Measurements from ENCODE around the gene B3GLCT. TPM values are rescaled to one million over a fixed set of nuclear protein-coding genes. Genes with fewer than 3 reads are reported as not detected.
A peak's percentile ranks its signal among the peaks of the same experiment; 100 is the strongest.

The B3GLCT gene
- total and polyA plus RNA-seq, 2 of the 13 experiments (the other 11 are each of a cell fraction or from before 2014, with no cell fraction given) = 2.0 to 7.1 TPM

DNA sequence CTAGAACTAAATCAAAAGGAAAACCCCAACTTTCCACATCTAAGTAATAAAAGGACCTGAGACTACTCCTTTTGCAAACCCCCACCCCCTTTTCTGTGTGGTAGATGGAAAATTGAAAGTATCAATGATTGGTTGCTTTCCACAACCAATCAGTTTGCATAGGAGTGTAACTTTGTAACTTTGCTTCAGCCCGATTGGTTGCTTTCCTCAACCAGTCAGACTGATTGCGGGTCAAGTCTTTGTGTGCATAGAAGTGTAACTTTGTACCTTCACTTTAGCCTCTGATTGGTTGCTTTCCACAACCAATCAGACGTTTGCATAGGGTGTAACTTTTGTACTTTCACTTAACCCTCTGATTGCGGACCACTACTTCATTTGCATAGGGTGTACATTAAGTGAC lies 8.0 kb upstream of the B3GLCT start (continued):
- TF ChIP-seq, protein P1, sequence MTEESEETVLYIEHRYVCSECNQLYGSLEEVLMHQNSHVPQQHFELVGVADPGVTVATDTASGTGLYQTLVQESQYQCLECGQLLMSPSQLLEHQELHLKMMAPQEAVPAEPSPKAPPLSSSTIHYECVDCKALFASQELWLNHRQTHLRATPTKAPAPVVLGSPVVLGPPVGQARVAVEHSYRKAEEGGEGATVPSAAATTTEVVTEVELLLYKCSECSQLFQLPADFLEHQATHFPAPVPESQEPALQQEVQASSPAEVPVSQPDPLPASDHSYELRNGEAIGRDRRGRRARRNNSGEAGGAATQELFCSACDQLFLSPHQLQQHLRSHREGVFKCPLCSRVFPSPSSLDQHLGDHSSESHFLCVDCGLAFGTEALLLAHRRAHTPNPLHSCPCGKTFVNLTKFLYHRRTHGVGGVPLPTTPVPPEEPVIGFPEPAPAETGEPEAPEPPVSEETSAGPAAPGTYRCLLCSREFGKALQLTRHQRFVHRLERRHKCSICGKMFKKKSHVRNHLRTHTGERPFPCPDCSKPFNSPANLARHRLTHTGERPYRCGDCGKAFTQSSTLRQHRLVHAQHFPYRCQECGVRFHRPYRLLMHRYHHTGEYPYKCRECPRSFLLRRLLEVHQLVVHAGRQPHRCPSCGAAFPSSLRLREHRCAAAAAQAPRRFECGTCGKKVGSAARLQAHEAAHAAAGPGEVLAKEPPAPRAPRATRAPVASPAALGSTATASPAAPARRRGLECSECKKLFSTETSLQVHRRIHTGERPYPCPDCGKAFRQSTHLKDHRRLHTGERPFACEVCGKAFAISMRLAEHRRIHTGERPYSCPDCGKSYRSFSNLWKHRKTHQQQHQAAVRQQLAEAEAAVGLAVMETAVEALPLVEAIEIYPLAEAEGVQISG (CRISPR knock-in tag; IDR thresholded peaks at IDR 0.05) = no peak
- no peak for TF ChIP-seq PHF20 (CRISPR knock-in tag; IDR thresholded peaks at IDR 0.05)

DNA sequence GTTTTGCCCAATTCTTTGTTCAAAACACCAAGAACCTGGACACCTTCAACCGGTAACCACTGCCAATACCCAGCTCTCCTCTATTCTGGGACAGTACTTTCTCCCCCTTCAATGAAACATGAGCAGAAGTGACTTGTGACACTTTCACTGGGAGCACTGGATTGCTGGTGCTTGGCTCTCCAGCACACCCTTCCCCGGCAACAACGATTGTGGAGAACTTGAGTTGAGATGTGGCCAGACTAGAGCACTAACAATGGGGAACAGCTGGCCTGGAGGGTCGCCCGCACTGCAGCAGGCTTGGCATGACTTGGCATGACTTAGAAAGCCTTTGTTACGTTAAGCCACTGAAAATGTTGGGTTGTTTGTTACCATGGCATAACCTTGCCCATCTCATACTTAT lies 7.5 kb upstream of the B3GLCT start:
- no peaks in the 10 kb centered on the region for H3K79me2 ChIP-seq (ENCODE audit: insufficient read depth, low read length)
- POLR2A ChIA-PET = no interaction called here
- peaks cover 0 to 5% of the 10 kb centered on the region in 2 experiments; a peak in 1 of 5 replicates for H3K27me3 ChIP-seq (ENCODE audit: control insufficient read depth in 1 of 2, insufficient read depth in 2 of 2, low read length in 2 of 2)
- peaks cover 18% of the 10 kb centered on the region for H3K4me1 ChIP-seq (ENCODE audit: insufficient read depth, low read length)
- no peaks in the 10 kb centered on the region for H4K20me1 ChIP-seq (ENCODE audit: insufficient read depth, low read length)
- in situ Hi-C loops (cut with HindIII; ENCODE audit: extremely low pct_ligation_motif_present, low pct_unique_long_range_greater_than_20kb) (no loop called here), intact Hi-C loops (cut with micrococcal nuclease; ENCODE audit: unreplicated experiment) (no loop called here)
- peak; percentile 16; the same call in 2 of the 3 replicates for ATAC-seq
- CTCF ChIA-PET (ENCODE audit: low intra/inter-chr PET ratio, low total read pairs) = no interaction called here
- no peaks in the 10 kb centered on the region for H3K9me3 ChIP-seq (ENCODE audit: low read length)
- no peak overlapping the region for H3K4me3 ChIP-seq (replicated peaks in 1 of 3; ENCODE audit: insufficient read depth in 1 of 3, low read depth in 2 of 3, low read length in 3 of 3)
- 46% methylated on average over 6 of the region's 6 CpGs for WGBS (ENCODE audit: low lambda C conversion rate)
- no peaks in the 10 kb centered on the region for H3K36me3 ChIP-seq (replicated peaks in 1 of 2; ENCODE audit: control insufficient read depth in 1 of 2, insufficient read depth in 2 of 2, low read length in 2 of 2)
- no TSS peak for BruUV-seq (replicated peaks)
- H3K9ac ChIP-seq (ENCODE audit: insufficient read depth, low read depth, low read length) = no peak overlapping the region
- no peak overlapping the region for H3K27ac ChIP-seq (ENCODE audit: extremely low read length, insufficient read depth, low read length)
- H2AFZ ChIP-seq (ENCODE audit: low read length) = peak overlapping the region; percentile 21
- H3K4me2 ChIP-seq (ENCODE audit: low read depth, low read length) = peak overlapping the region; percentile 34
- FAIRE-seq = no peak
- no peak for DNase-seq (ENCODE audit: low spot score)
- TF ChIP-seq TFE3 (CRISPR knock-in tag; IDR thresholded peaks at IDR 0.05) = no peak
- TF ChIP-seq POGK (CRISPR knock-in tag; conservative IDR thresholded peaks at IDR 0.05) = no peak
- no peak for TF ChIP-seq FOXA1 (IDR thresholded peaks at IDR 0.05)
- TF ChIP-seq FOXA1 (CRISPR knock-in tag; IDR thresholded peaks at IDR 0.05) = no peak
- TF ChIP-seq CAMTA2 (CRISPR knock-in tag; IDR thresholded peaks at IDR 0.05; ENCODE audit: borderline replicate concordance) = no peak
- TF ChIP-seq DR1 (CRISPR knock-in tag; IDR thresholded peaks at IDR 0.05) = no peak
- no peak for TF ChIP-seq ATF1 (CRISPR knock-in tag; IDR thresholded peaks at IDR 0.05)
- TF ChIP-seq ZNF501 (CRISPR knock-in tag; IDR thresholded peaks at IDR 0.05) = no peak
- TF ChIP-seq ZNF225 (CRISPR knock-in tag; IDR thresholded peaks at IDR 0.05) = no peak
- TF ChIP-seq JUNB (CRISPR knock-in tag; IDR thresholded peaks at IDR 0.05; ENCODE audit: borderline replicate concordance) = no peak
- no peak for TF ChIP-seq PPARG (CRISPR knock-in tag; conservative IDR thresholded peaks at IDR 0.05)
- TF ChIP-seq ZNF563 (CRISPR knock-in tag; IDR thresholded peaks at IDR 0.05) = no peak
- TF ChIP-seq, protein P2, sequence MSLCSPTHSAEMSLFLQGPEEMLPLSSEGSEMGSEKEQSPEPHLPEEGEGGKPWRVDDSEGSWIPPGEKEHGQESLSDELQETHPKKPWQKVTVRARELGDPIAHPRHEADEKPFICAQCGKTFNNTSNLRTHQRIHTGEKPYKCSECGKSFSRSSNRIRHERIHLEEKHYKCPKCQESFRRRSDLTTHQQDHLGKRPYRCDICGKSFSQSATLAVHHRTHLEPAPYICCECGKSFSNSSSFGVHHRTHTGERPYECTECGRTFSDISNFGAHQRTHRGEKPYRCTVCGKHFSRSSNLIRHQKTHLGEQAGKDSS (CRISPR knock-in tag; IDR thresholded peaks at IDR 0.05; ENCODE audit: borderline replicate concordance, low read depth) = no peak
- no peak for TF ChIP-seq SMARCC2 (IDR thresholded peaks at IDR 0.05)
- TF ChIP-seq SMARCE1 (IDR thresholded peaks at IDR 0.05; ENCODE audit: borderline replicate concordance) = no peak
- TF ChIP-seq ZNF660 (CRISPR knock-in tag; IDR thresholded peaks at IDR 0.05; ENCODE audit: borderline replicate concordance, low read depth) = no peak
- TF ChIP-seq BRD4 (CRISPR knock-in tag; IDR thresholded peaks at IDR 0.05) = no peak
